Measurements from ENCODE around the gene HS3ST3A1. TPM values are rescaled to one million over a fixed set of nuclear protein-coding genes. Genes with fewer than 3 reads are reported as not detected.
"Not testable (repeated sequence)": the region's sequence is repeated elsewhere in the genome, so short reads cannot be mapped to it uniquely, and the experiment has no call there.

Gene HS3ST3A1
- polyA plus RNA-seq, 1 experiment, result 6.6 TPM

GRCh38 chr17:13508896-13509295 is 92.8 kb downstream of the HS3ST3A1 start:
- no peak for DNase-seq (ENCODE audit: low read depth, low spot score)
- H3K27me3 ChIP-seq (ENCODE audit: control insufficient read depth, insufficient read depth, low read length), result no peaks in the 10 kb centered on the region
- no peak overlapping the region for H3K27ac ChIP-seq (ENCODE audit: low read depth, low read length)
- ChIA-PET POLR2A (interaction anchor here (0.7 kb wide), 1 partner anchor 169 kb away, joined by 4 read pairs; no protein-coding TSS in a partner anchor), CTCF (interaction anchor here (1.5 kb wide), 1 partner anchor 172 kb away, joined by 4 read pairs; no protein-coding TSS in a partner anchor)
- no peak overlapping the region for H3K4me3 ChIP-seq (ENCODE audit: low read depth, low read length)
- no peak for TF ChIP-seq CTCF (IDR thresholded peaks at IDR 0.05; ENCODE audit: low read depth, low read length)
- no peaks in the 10 kb centered on the region for H3K9me3 ChIP-seq (ENCODE audit: control insufficient read depth, insufficient read depth, low read length)

GRCh38 chr17:13503526-13503925 is 98.2 kb downstream of the HS3ST3A1 start:
- Histone ChIP-seq H3K27ac (ENCODE audit: low read depth, low read length) (no peak overlapping the region), H3K27me3 (ENCODE audit: control insufficient read depth, insufficient read depth, low read length) (no peaks in the 10 kb centered on the region), H3K9me3 (ENCODE audit: control insufficient read depth, insufficient read depth, low read length) (no peaks in the 10 kb centered on the region), H3K4me3 (ENCODE audit: low read depth, low read length) (no peak overlapping the region)
- TF ChIP-seq CTCF (IDR thresholded peaks at IDR 0.05; ENCODE audit: low read depth, low read length), result no peak
- no peak for DNase-seq (ENCODE audit: low read depth, low spot score)
- ChIA-PET POLR2A (interaction anchor here (0.6 kb wide), 2 partner anchors 20 to 61 kb away, joined by 4 to 6 read pairs; no protein-coding TSS in a partner anchor), CTCF (interaction anchor here (0.6 kb wide), 1 partner anchor 20 kb away, joined by 3 read pairs; no protein-coding TSS in a partner anchor)

- Histone ChIP-seq H3K27ac (ENCODE audit: low read depth, low read length) (no peak overlapping the region), H3K4me3 (ENCODE audit: low read depth, low read length) (no peak overlapping the region), H3K9me3 (ENCODE audit: control insufficient read depth, insufficient read depth, low read length) (no peaks in the 10 kb centered on the region), H3K27me3 (ENCODE audit: control insufficient read depth, insufficient read depth, low read length) (no peaks in the 10 kb centered on the region)
- ChIA-PET POLR2A (no interaction called here), CTCF (no interaction called here)
- no peak for TF ChIP-seq CTCF (IDR thresholded peaks at IDR 0.05; ENCODE audit: low read depth, low read length)
- DNase-seq (ENCODE audit: low read depth, low spot score), result no peak
These were observed 99.5 kb downstream of the HS3ST3A1 start for GRCh38 chr17:13502263-13502662.

GRCh38 chr17:13500947-13501346 is 100.8 kb downstream of the HS3ST3A1 start:
- Histone ChIP-seq H3K27me3 (ENCODE audit: control insufficient read depth, insufficient read depth, low read length) (no peaks in the 10 kb centered on the region), H3K4me3 (ENCODE audit: low read depth, low read length) (no peak overlapping the region), H3K9me3 (ENCODE audit: control insufficient read depth, insufficient read depth, low read length) (peaks cover 4% of the 10 kb centered on the region), H3K27ac (ENCODE audit: low read depth, low read length) (no peak overlapping the region)
- no peak for DNase-seq (ENCODE audit: low read depth, low spot score)
- ChIA-PET POLR2A (no interaction called here), CTCF (no interaction called here)
- TF ChIP-seq CTCF (IDR thresholded peaks at IDR 0.05; ENCODE audit: low read depth, low read length), result no peak

- CTCF ChIA-PET, result no interaction called here
These were observed 103.5 kb downstream of the HS3ST3A1 start for GRCh38 chr17:13498184-13498583.

GRCh38 chr17:13496553-13497056 is 105.1 kb downstream of the HS3ST3A1 start:
- CTCF ChIA-PET; H3K27me3 ChIP-seq (ENCODE audit: control insufficient read depth, insufficient read depth, low read length); H3K9me3 ChIP-seq (ENCODE audit: control insufficient read depth, insufficient read depth, low read length); DNase-seq (ENCODE audit: low read depth, low spot score); H3K4me3 ChIP-seq (ENCODE audit: low read depth, low read length); POLR2A ChIA-PET; H3K27ac ChIP-seq (ENCODE audit: low read depth, low read length): not testable (repeated sequence)

More at GRCh38 chr17:13498184-13498583, 103.5 kb downstream of the HS3ST3A1 start:
- Histone ChIP-seq H3K4me3 (ENCODE audit: low read depth, low read length) (no peak overlapping the region), H3K27me3 (ENCODE audit: control insufficient read depth, insufficient read depth, low read length) (no peaks in the 10 kb centered on the region), H3K9me3 (ENCODE audit: control insufficient read depth, insufficient read depth, low read length) (peaks cover 4% of the 10 kb centered on the region), H3K27ac (ENCODE audit: low read depth, low read length) (no peak overlapping the region)
- POLR2A ChIA-PET, result no interaction called here
- TF ChIP-seq CTCF (IDR thresholded peaks at IDR 0.05; ENCODE audit: low read depth, low read length), result no peak
- no peak for DNase-seq (ENCODE audit: low read depth, low spot score)
